T-helper 17 cell (primary cell): ENCODE results near the gene C1QTNF2. TPM values are rescaled to one million over a fixed set of nuclear protein-coding genes. Genes with fewer than 3 reads are reported as not detected.

Experiments
- ATAC-seq: fragments of 150-1000 bp; cut with Tn5 transposase; 2 replicates; pipeline ENCODE4 v1.10.0; 2021; ENCODE audit warnings: mild to moderate bottlenecking, moderate library complexity
- DNase-seq, 3 donors: peaks; one replicate each; pipeline versions ENCODE4 v3.0.0 to v3.0.0-alpha.2; 2020 to 2021
- H3K9me3 ChIP-seq: one replicate; pipeline ENCODE4 v1.7.0; 2013; ENCODE audit warnings: low read length, mild to moderate bottlenecking; ENCODE audit not compliant: control insufficient read depth, poor library complexity, severe bottlenecking
- H3K27ac Mint-ChIP-seq: one replicate; pipeline ENCODE4 v1.8.0; 2022; ENCODE audit warnings: mild to moderate bottlenecking, moderate library complexity, mixed read lengths
- H3K27me3 Mint-ChIP-seq: one replicate; pipeline ENCODE4 v1.8.0; 2022; ENCODE audit warnings: mixed read lengths
- H3K36me3 Mint-ChIP-seq: one replicate; pipeline ENCODE4 v1.8.0; 2022; ENCODE audit warnings: low read depth, mixed read lengths
- H3K4me1 Mint-ChIP-seq: one replicate; pipeline ENCODE4 v1.8.0; 2022; ENCODE audit warnings: mild to moderate bottlenecking, mixed read lengths
- H3K4me3 Mint-ChIP-seq: one replicate; pipeline ENCODE4 v1.8.0; 2022; ENCODE audit warnings: mild to moderate bottlenecking, moderate library complexity, mixed read lengths
- total RNA-seq, 4 donors: library from RNA in 2 of 4; stranded (reverse) in 2 of 4; gene quantifications; one replicate each; pipeline ENCODE4 v1.2.3 and lab custom pipeline; 2022 to 2026

Gene C1QTNF2
- total RNA-seq, 2 donors from 2014 or later, result not detected

DNA sequence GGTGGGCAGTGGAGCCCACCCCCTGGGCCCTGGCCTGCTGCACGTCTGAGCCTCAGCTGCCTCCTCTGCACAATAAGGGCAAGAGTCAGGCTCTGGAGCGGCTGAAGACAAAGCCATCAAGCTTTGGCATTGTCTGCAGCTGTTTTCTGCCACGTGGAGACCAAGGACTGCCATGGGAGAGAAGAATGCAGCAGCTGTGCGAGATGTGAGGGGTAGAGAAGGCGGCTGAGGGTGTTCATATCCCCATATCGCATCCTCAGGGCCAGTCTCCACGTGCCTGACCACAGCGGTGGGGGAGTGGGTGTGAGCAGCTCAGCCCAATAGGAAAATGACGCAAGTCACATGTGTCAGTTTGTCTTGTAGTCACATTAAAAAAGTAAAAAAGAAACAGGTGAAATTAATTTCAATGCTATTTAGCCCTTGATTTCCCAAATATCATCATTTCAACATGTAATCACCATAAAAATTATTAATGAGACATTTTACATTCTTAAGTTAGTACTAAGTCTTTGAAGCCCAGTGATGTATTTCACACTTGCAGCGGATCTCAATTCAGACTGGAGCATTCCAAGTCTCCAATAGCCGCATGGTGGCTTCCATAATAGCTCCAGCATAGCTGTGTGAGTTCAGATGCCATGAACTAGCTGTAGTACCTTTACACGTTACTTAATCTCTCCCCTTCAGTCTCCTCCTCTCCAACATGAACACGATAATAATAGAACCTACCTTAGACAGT is 6.6 kb downstream of the C1QTNF2 start:
- Mint-ChIP-seq H3K4me1 (peaks cover 6% of the 10 kb centered on the region), H3K27me3 (peaks cover 63% of the 10 kb centered on the region), H3K27ac (no peak overlapping the region), H3K4me3 (no peak overlapping the region), H3K36me3 (peaks cover 3% of the 10 kb centered on the region)
- DNase-seq (no peak), ATAC-seq (no peak)
- H3K9me3 ChIP-seq, result no peaks in the 10 kb centered on the region

GRCh38 chr5:160363211-160363610 is 7.2 kb downstream of the C1QTNF2 start:
- no peak for DNase-seq
- Mint-ChIP-seq H3K27me3 (peaks cover 57% of the 10 kb centered on the region), H3K4me3 (no peak overlapping the region), H3K36me3 (no peaks in the 10 kb centered on the region), H3K27ac (no peak overlapping the region), H3K4me1 (peaks cover 4% of the 10 kb centered on the region)
- no peaks in the 10 kb centered on the region for H3K9me3 ChIP-seq
- no peak for ATAC-seq

GRCh38 chr5:160361624-160362228 is 8.7 kb downstream of the C1QTNF2 start:
- no peak overlapping the region for H3K27ac Mint-ChIP-seq
- peaks cover 51% of the 10 kb centered on the region for H3K27me3 Mint-ChIP-seq
- H3K9me3 ChIP-seq, result no peaks in the 10 kb centered on the region
- H3K4me3 Mint-ChIP-seq, result no peak overlapping the region
- no peak for DNase-seq
- no peaks in the 10 kb centered on the region for H3K36me3 Mint-ChIP-seq
- no peak for ATAC-seq
- peaks cover 2% of the 10 kb centered on the region for H3K4me1 Mint-ChIP-seq

DNA sequence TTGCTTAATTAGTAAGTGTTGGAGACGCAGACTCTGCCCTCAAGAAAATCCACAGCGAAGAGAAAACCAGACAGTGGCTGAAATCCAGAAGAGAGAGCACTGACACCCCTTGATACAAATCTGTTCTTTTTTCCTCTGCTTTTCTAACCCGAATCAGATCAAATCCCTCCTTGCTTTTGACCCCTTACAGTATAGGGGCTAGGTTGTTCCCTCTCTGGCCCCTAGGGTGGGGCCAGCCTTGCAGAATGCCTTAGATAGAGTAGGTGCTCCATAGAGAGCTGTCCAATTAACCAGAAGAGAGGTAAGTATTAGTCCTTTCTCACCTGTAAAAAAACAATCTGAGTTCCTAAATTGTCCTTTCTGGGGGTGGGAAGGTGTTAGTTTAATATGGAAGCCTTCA is 10.1 kb downstream of the C1QTNF2 start:
- ATAC-seq (no peak), DNase-seq (no peak)
- Mint-ChIP-seq H3K4me1 (peaks cover 2% of the 10 kb centered on the region), H3K27ac (no peak overlapping the region), H3K27me3 (peaks cover 50% of the 10 kb centered on the region), H3K4me3 (no peak overlapping the region), H3K36me3 (no peaks in the 10 kb centered on the region)
- no peaks in the 10 kb centered on the region for H3K9me3 ChIP-seq

DNA sequence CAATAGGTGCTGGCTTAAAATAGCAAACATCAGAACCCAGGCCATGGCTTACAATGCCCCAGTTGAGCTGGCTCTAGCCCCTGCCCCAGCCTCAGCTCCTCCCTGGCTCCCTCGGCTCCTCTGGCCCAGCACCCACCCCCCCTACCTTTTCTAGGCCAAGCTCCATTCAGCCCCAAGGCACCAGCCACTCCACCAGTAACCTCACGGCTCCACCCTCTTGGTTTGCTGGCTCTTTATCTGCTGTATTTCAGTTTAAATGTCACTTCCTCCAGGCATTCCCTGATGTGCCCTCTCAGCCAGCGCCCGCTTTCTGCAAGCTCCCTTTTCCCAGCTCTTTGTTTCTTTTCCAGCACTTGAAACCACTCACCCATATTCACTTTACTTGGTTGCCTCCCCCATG is 10.6 kb downstream of the C1QTNF2 start:
- Mint-ChIP-seq H3K27ac (no peak overlapping the region), H3K4me1 (peaks cover 2% of the 10 kb centered on the region), H3K27me3 (peaks cover 45% of the 10 kb centered on the region), H3K4me3 (no peak overlapping the region), H3K36me3 (no peaks in the 10 kb centered on the region)
- no peaks in the 10 kb centered on the region for H3K9me3 ChIP-seq
- DNase-seq (no peak), ATAC-seq (no peak)

GRCh38 chr5:160359242-160359641 is 11.2 kb downstream of the C1QTNF2 start:
- peaks cover 2% of the 10 kb centered on the region for H3K4me1 Mint-ChIP-seq
- peaks cover 39% of the 10 kb centered on the region for H3K27me3 Mint-ChIP-seq
- H3K36me3 Mint-ChIP-seq, result no peaks in the 10 kb centered on the region
- DNase-seq (no peak), ATAC-seq (no peak)
- no peaks in the 10 kb centered on the region for H3K9me3 ChIP-seq
- H3K4me3 Mint-ChIP-seq, result no peak overlapping the region
- H3K27ac Mint-ChIP-seq, result no peak overlapping the region

DNA sequence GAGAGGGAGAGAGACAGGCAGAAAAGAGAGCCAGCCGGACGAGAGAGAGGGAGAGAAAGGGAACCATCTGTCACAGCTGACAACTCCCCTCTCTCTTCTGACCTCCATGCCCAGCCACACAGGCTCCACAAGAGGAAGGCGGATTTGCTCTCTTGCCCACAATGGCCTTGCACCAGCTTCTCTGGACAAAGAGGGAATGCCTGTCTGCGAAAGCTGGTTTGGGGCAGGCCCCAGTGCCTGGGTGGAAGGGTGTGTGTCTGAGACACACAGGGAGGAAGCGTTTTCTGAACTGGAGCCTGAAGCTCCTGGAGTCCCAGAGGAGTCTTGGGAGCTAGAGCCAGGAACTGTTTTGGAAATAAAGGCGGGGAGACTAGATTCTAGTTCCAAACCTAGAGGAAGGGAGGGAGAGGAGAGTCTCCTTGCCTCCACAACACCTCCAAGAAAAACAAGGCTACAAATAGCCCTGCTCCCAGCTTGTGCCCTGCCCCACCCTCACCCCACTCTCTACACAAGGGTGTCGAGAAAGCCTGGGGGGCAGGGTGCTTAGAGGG is 12.5 kb downstream of the C1QTNF2 start:
- DNase-seq (no peak), ATAC-seq (no peak)
- H3K27me3 Mint-ChIP-seq, result peaks cover 32% of the 10 kb centered on the region
- no peaks in the 10 kb centered on the region for H3K36me3 Mint-ChIP-seq
- no peaks in the 10 kb centered on the region for H3K9me3 ChIP-seq
- H3K4me3 Mint-ChIP-seq, result no peak overlapping the region
- peaks cover 2% of the 10 kb centered on the region for H3K4me1 Mint-ChIP-seq
- H3K27ac Mint-ChIP-seq, result no peak overlapping the region

DNA sequence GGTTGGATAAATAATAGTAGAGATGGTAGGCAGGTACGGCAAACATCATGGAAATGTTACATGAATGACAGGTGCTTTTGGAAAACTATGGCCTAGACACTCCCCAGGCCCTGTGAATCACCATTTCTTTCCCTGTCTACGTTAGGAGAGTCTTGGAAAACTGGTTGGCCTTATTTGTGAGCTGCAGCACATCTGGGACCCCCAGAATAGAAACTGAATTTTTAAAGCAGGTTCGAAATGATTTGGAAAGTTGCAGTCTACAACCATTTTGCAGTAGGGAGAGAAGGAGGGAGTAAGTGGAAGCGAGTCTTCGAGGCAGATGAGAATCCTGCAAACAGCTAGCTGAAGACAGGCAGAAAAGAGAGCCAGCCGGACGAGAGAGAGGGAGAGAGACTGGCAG is 13.0 kb downstream of the C1QTNF2 start:
- no peak overlapping the region for H3K4me3 Mint-ChIP-seq
- no peak overlapping the region for H3K27ac Mint-ChIP-seq
- H3K4me1 Mint-ChIP-seq, result peaks cover 2% of the 10 kb centered on the region
- H3K27me3 Mint-ChIP-seq, result peaks cover 32% of the 10 kb centered on the region
- DNase-seq (no peak), ATAC-seq (no peak)
- no peaks in the 10 kb centered on the region for H3K36me3 Mint-ChIP-seq
- no peaks in the 10 kb centered on the region for H3K9me3 ChIP-seq

DNA sequence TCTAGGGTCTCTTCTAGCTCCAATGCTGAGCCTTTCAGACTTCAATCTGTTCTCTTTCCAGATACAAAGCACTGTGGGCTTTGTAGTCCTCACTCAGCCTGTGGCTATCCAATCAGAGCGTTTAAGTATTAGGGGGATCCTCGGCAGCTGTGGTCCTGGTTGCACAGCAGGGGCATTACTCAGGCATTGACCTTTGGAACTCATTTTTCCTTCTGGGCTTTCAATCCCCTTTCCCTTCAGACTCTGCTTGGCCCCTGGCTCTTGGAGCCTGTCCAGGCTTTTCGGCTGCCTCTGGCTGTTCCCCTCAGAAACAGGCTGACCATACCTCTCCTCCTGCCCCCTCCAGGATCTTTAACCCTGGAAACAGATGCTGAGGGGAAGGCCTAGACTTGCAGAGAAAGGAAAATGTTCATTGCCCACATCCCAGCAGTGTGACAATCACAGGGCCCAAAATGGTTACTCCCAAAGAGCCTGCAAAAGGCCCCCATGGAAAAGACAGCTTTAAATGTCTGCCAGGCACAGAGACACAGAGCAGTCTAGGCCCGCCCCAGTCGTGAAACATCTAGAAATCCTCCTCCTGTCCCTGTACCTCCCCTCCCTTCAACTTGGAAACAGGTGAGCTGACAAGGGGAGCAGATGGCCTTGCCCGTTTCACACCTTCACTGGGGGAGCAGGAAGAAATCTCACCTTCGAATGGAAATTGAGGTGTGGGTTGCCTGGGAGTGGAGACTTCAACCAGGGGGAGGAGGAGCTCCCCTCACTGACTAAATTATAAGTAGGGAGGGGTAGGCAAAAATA is 13.7 kb downstream of the C1QTNF2 start:
- DNase-seq (no peak), ATAC-seq (no peak)
- Mint-ChIP-seq H3K36me3 (no peaks in the 10 kb centered on the region), H3K4me3 (no peak overlapping the region), H3K27me3 (peaks cover 28% of the 10 kb centered on the region), H3K4me1 (peaks cover 2% of the 10 kb centered on the region), H3K27ac (no peak overlapping the region)
- H3K9me3 ChIP-seq, result no peaks in the 10 kb centered on the region

DNA sequence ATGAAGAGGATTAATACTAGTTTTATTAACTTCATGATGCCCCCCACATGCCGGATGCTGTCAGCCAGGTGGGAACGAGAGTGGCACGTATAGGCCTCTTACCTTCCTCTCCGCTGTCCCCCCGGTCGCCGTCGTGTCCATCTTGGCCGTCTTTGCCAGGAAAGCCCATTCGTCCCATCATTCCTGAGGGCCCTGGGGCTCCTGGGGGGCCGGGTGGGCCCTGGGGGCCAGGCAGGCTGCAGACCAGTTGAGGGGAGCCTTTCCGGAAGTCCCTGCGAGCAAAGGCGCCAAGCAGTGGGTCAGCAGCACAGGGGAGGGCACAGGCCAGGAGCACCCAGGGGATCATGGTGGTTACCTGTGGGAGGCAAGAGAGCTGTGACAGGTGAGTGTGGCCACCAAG is 15.8 kb downstream of the C1QTNF2 start:
- Mint-ChIP-seq H3K4me1 (no peaks in the 10 kb centered on the region), H3K36me3 (no peaks in the 10 kb centered on the region), H3K27me3 (peaks cover 12% of the 10 kb centered on the region), H3K4me3 (no peak overlapping the region), H3K27ac (no peak overlapping the region)
- no peak for DNase-seq
- ATAC-seq, result no peak
- no peaks in the 10 kb centered on the region for H3K9me3 ChIP-seq

GRCh38 chr5:160353379-160353778 is 17.0 kb downstream of the C1QTNF2 start:
- ATAC-seq (no peak), DNase-seq (no peak)
- H3K27ac Mint-ChIP-seq, result no peak overlapping the region
- no peak overlapping the region for H3K4me3 Mint-ChIP-seq
- H3K4me1 Mint-ChIP-seq, result peaks cover under 1% of the 10 kb centered on the region
- H3K27me3 Mint-ChIP-seq, result peaks cover 12% of the 10 kb centered on the region
- no peaks in the 10 kb centered on the region for H3K9me3 ChIP-seq
- H3K36me3 Mint-ChIP-seq, result no peaks in the 10 kb centered on the region

- no peak for ATAC-seq
- no peaks in the 10 kb centered on the region for H3K36me3 Mint-ChIP-seq
These were observed 18.1 kb downstream of the C1QTNF2 start for GRCh38 chr5:160352308-160352707.

DNA sequence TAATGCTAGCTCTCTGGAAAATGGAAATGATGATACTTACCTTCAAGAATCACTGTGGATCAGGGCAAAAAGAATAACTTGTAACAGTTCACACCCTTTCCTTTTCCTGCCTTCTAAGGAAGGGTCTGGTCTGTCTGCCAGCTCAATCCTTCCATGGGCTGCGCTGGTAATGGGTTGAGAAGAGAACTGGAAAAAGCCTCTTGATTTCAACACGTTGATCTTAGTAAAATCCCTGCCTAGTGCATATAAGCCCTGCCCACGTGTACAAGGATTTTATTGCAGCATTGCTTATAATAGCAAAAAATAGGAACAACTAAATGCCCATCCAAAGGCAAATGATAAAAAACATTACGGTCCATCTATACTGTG is 20.5 kb downstream of the C1QTNF2 start:
- ATAC-seq (no peak), DNase-seq (no peak)
- H3K27me3 Mint-ChIP-seq, result peaks cover 5% of the 10 kb centered on the region
- H3K27ac Mint-ChIP-seq, result no peak overlapping the region
- no peaks in the 10 kb centered on the region for H3K9me3 ChIP-seq
- no peak overlapping the region for H3K4me3 Mint-ChIP-seq
- no peaks in the 10 kb centered on the region for H3K36me3 Mint-ChIP-seq
- peaks cover 2% of the 10 kb centered on the region for H3K4me1 Mint-ChIP-seq

More at GRCh38 chr5:160352308-160352707, 18.1 kb downstream of the C1QTNF2 start:
- DNase-seq, result no peak
- peaks cover 2% of the 10 kb centered on the region for H3K4me1 Mint-ChIP-seq
- no peaks in the 10 kb centered on the region for H3K9me3 ChIP-seq
- H3K4me3 Mint-ChIP-seq, result no peak overlapping the region
- H3K27me3 Mint-ChIP-seq, result peaks cover 10% of the 10 kb centered on the region
- H3K27ac Mint-ChIP-seq, result no peak overlapping the region
